Esophagus squamous epithelium (tissue), 5 donors: ENCODE data around the gene FBXO2. TPM values are rescaled to one million over a fixed set of nuclear protein-coding genes. Genes with fewer than 3 reads are reported as not detected.

Experiments
- DNase-seq: peaks from one replicate; lab custom pipeline; 2025; lab: John Stamatoyannopoulos, UW
- H3K27ac ChIP-seq, 4 donors: fragments of 200-600 bp; sonication (generic); one replicate each; pipeline ENCODE4 v1.5.1; 2016 to 2019; ENCODE audit warnings: mild to moderate bottlenecking in 1 of 4
- H3K27me3 ChIP-seq, 4 donors: fragments of 200-600 bp; sonication (generic); 1 replicate in 3 of 4; 2 replicates in 1 of 4; pipeline versions ENCODE4 v1.5.1 to v1.6.0; 2017 to 2021; ENCODE audit warnings: antibody characterized with exemption in 1 of 4
- H3K36me3 ChIP-seq, 3 donors: fragments of 200-600 bp; sonication (generic); one replicate each; pipeline ENCODE4 v1.5.1; 2016 to 2019
- H3K4me1 ChIP-seq, 3 donors: fragments of 200-600 bp; sonication (generic); one replicate each; pipeline ENCODE4 v1.5.1; 2017 to 2019
- H3K4me3 ChIP-seq, 4 donors: fragments of 200-600 bp; sonication (generic); 1 replicate in 3 of 4; 2 replicates in 1 of 4; pipeline ENCODE4 v1.5.1; 2016 to 2019; ENCODE audit warnings: mild to moderate bottlenecking in 2 of 4, moderate library complexity in 1 of 4
- H3K9me3 ChIP-seq, 3 donors: fragments of 200-600 bp; sonication (generic); one replicate each; pipeline ENCODE4 v1.5.1; 2016 to 2019
- POLR2A ChIP-seq, 4 donors: fragments of 450-650 bp; IDR thresholded peaks; one replicate each; pipeline ENCODE4 v1.6.1; 2017; ENCODE audit warnings: antibody characterized with exemption in 4 of 4, mild to moderate bottlenecking in 4 of 4, moderate library complexity in 3 of 4
- WGBS, 2 donors: methylation state at CpG; one replicate each; pipeline ENCODE4 v1.1.5; 2018; 5-methylcytosine and 5-hydroxymethylcytosine counted together
- intact Hi-C: fragments of 100-400 bp; cut with DNase I; formaldehyde crosslinking; loops from one replicate; pipeline ENCODE4 v1.15.0; 2022
- total RNA-seq, 4 donors: library from RNA; depleted of rRNA; stranded (reverse); fragments of >200 nt; gene quantifications; one replicate each; pipeline ENCODE4 v1.1.0, GENCODE V29; 2016
- TF ChIP-seq, protein P1 (sequence below), 6 experiments: fragments of 450-650 bp in 4 of 6; fragments of 200-600 bp in 2 of 6; sonication (generic) in 2 of 6; IDR thresholded peaks; one replicate each; pipeline ENCODE4 v1.5.1; 2016 to 2019; ENCODE audit warnings: antibody characterized with exemption in 6 of 6, mild to moderate bottlenecking in 4 of 6, moderate library complexity in 4 of 6
- donor health status: DM: yes; HTN: yes; CAD: no.

FBXO2 gene
- total RNA-seq, 4 donors from 2014 or later = 2.6 to 13.6 (median 8.0) TPM

GRCh38 chr1:11606775-11607174 lies 47.5 kb downstream of the FBXO2 start:
- TF ChIP-seq, protein P1, sequence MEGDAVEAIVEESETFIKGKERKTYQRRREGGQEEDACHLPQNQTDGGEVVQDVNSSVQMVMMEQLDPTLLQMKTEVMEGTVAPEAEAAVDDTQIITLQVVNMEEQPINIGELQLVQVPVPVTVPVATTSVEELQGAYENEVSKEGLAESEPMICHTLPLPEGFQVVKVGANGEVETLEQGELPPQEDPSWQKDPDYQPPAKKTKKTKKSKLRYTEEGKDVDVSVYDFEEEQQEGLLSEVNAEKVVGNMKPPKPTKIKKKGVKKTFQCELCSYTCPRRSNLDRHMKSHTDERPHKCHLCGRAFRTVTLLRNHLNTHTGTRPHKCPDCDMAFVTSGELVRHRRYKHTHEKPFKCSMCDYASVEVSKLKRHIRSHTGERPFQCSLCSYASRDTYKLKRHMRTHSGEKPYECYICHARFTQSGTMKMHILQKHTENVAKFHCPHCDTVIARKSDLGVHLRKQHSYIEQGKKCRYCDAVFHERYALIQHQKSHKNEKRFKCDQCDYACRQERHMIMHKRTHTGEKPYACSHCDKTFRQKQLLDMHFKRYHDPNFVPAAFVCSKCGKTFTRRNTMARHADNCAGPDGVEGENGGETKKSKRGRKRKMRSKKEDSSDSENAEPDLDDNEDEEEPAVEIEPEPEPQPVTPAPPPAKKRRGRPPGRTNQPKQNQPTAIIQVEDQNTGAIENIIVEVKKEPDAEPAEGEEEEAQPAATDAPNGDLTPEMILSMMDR (IDR thresholded peaks at IDR 0.05) = no peak
- TF ChIP-seq POLR2A (IDR thresholded peaks at IDR 0.05) = no peak
- intact Hi-C loops = no loop called here
- WGBS, 2 donors = 81% methylated on average over 6 of the region's 6 CpGs
- Histone ChIP-seq H3K27me3 (peaks cover 0 to 27% (median 0%) of the 10 kb centered on the region in 4 donors), H3K9me3 (no peaks in the 10 kb centered on the region), H3K4me1 (no peaks in the 10 kb centered on the region), H3K4me3 (no peak overlapping the region), H3K27ac (no peak overlapping the region), H3K36me3 (no peaks in the 10 kb centered on the region)
- DNase-seq = no peak

GRCh38 chr1:11602981-11603380 lies 51.2 kb downstream of the FBXO2 start:
- peaks cover 0 to 52% (median 0%) of the 10 kb centered on the region in 4 donors for H3K27me3 ChIP-seq
- H3K9me3 ChIP-seq = no peaks in the 10 kb centered on the region
- no peak for TF ChIP-seq POLR2A (IDR thresholded peaks at IDR 0.05)
- TF ChIP-seq, protein P1 (IDR thresholded peaks at IDR 0.05) = no peak
- no peaks in the 10 kb centered on the region for H3K4me1 ChIP-seq
- DNase-seq = no peak
- no peak overlapping the region for H3K4me3 ChIP-seq
- 60 to 81% methylated on average over 4 to 5 of the region's 5 CpGs for WGBS, 2 donors
- H3K27ac ChIP-seq = no peak overlapping the region
- intact Hi-C loops = no loop called here
- no peaks in the 10 kb centered on the region for H3K36me3 ChIP-seq

DNA sequence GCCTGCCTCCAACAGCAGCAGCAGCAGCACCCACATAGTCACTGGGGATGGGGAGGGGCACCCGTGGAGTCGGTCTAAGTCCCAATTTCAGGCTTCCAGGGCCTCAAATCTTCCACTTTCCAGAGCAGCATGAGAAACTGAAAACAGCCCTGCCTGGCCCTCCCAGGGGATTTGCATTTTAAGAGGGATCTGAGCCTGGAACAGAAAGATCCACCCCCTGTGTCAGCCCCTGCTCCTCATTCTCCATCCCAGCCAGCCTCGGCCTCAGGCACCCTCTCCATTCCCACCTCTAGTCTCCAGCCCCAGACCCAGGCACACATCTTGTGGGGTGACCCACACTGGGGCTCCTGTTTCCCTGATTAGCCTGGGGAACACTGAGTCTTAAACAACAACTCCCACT lies 51.8 kb downstream of the FBXO2 start:
- 40 to 67% methylated on average over 1 of the region's 3 CpGs for WGBS, 2 donors
- no peaks in the 10 kb centered on the region for H3K4me1 ChIP-seq
- H3K9me3 ChIP-seq = no peaks in the 10 kb centered on the region
- no peaks in the 10 kb centered on the region for H3K36me3 ChIP-seq
- H3K27ac ChIP-seq = no peak overlapping the region
- no peak overlapping the region for H3K4me3 ChIP-seq
- TF ChIP-seq, protein P1 (IDR thresholded peaks at IDR 0.05) = no peak
- TF ChIP-seq POLR2A (IDR thresholded peaks at IDR 0.05) = no peak
- intact Hi-C loops = no loop called here
- H3K27me3 ChIP-seq = peaks cover 0 to 57% (median 0%) of the 10 kb centered on the region in 4 donors
- DNase-seq = no peak

- intact Hi-C loops = no loop called here
- no peaks in the 10 kb centered on the region for H3K4me1 ChIP-seq
- H3K4me3 ChIP-seq = no peak overlapping the region
- H3K9me3 ChIP-seq = no peaks in the 10 kb centered on the region
- H3K36me3 ChIP-seq = no peaks in the 10 kb centered on the region
- DNase-seq = no peak
- TF ChIP-seq POLR2A (IDR thresholded peaks at IDR 0.05) = no peak
- TF ChIP-seq, protein P1 (IDR thresholded peaks at IDR 0.05) = no peak
- peaks cover 0 to 66% (median 0%) of the 10 kb centered on the region in 4 donors for H3K27me3 ChIP-seq
- WGBS, 2 donors = 38 to 39% methylated on average over 4 to 7 of the region's 7 CpGs
- H3K27ac ChIP-seq = no peak overlapping the region
These were observed 53.4 kb downstream of the FBXO2 start for GRCh38 chr1:11600836-11601235.

DNA sequence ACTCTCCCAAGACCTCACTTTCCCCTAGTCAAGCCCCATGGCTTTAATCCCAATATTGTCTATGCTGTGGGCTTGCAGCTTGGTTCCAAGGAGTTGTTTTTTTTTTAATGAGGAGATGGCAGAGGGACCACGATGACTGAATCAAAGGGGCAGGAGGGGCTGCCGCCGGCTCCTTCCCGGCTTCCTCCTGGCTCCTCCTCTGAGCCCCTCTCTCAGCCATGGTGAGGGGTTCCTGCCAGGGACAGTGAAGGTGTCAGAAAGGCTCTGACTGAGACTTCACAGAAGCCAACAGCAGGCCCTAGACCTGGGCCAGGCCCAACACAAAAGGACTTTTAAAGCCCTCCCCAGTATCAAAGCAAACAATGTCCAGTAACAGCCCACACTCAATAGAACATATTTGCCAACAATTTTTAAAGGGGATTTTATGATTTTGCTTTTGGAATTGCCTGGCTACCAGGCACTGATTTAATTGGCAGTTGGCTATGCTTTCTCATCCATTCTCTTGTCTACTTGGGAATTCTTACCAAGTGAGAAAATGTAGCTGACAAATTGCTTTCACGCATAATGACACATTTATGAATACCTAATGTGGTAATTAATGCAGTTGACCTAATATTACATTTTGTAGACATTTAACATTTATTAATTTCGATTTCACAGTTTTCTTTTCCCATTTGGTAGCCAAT lies 54.2 kb downstream of the FBXO2 start:
- intact Hi-C loops = no loop called here
- H3K27ac ChIP-seq = no peak overlapping the region
- DNase-seq = no peak
- WGBS, 2 donors = 43 to 74% methylated on average over 2 to 5 of the region's 6 CpGs
- no peak overlapping the region for H3K4me3 ChIP-seq
- no peaks in the 10 kb centered on the region for H3K9me3 ChIP-seq
- no peaks in the 10 kb centered on the region for H3K4me1 ChIP-seq
- TF ChIP-seq, protein P1 (IDR thresholded peaks at IDR 0.05) = no peak
- no peak for TF ChIP-seq POLR2A (IDR thresholded peaks at IDR 0.05)
- no peaks in the 10 kb centered on the region for H3K36me3 ChIP-seq
- H3K27me3 ChIP-seq = peaks cover 0 to 74% (median 0%) of the 10 kb centered on the region in 4 donors
